GM03348 (cell line): ENCODE data around the gene LCORL.
"Not testable (repeated sequence)": the region's sequence is repeated elsewhere in the genome, so short reads cannot be mapped to it uniquely, and the experiment has no call there.

ENCODE experiments used
- DNase-seq: peaks from one replicate; pipeline ENCODE4 v3.0.0; 2012; ENCODE audit warnings: low spot score

The LCORL gene

DNA sequence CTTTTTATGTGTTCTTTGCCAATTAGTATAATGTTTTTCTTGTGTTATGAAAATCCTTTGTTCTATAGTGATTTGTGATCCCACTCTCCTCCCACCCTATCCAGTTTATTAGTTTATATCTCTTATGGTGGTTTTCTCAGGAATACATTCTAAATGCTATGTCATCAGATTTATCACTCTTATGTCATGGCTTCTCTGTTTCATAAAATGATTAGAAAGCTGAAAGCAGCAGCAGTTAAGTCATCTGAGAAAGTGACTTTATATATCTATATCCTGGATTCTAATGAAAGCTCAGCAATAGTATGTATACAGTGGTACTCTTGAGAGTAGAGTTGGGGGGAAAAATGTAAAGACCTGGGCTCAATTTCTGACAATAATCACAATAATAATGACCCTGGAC is 169.6 kb downstream of the LCORL start:
- DNase-seq = no peak

DNA sequence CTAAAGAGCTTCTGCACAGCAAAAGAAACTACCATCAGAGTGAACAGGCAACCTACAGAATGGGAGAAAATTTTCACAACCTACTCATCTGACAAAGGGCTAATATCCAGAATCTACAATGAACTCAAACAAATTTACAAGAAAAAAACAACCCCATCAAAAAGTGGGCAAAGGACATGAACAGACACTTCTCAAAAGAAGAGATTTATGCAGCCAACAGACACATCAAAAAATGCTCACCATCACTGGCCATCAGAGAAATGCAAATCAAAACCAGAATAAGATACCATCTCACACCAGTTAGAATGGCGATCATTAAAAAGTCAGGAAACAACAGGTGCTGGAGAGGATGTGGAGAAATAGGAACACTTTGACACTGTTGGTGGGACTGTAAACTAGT is 171.3 kb downstream of the LCORL start:
- DNase-seq = not testable (repeated sequence)

DNA sequence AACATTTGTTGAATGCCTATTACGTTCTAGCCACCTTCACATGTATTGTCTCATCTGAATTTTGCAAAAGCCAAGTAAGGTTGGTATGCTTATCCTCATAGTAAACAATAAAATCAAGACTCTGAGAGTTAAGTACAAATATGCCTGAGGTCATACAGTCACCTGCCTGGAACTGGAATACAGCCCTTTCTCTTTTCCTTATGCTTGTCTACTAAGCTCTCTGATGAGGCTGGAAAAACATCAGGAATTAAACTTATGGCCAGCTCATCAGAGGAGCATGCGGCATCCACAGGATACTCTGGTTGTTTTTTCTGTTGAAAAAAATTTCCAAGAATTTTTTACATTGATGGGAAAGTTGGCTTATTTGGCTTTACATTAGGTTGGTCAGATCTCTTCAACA is 175.3 kb downstream of the LCORL start:
- DNase-seq = no peak

DNA sequence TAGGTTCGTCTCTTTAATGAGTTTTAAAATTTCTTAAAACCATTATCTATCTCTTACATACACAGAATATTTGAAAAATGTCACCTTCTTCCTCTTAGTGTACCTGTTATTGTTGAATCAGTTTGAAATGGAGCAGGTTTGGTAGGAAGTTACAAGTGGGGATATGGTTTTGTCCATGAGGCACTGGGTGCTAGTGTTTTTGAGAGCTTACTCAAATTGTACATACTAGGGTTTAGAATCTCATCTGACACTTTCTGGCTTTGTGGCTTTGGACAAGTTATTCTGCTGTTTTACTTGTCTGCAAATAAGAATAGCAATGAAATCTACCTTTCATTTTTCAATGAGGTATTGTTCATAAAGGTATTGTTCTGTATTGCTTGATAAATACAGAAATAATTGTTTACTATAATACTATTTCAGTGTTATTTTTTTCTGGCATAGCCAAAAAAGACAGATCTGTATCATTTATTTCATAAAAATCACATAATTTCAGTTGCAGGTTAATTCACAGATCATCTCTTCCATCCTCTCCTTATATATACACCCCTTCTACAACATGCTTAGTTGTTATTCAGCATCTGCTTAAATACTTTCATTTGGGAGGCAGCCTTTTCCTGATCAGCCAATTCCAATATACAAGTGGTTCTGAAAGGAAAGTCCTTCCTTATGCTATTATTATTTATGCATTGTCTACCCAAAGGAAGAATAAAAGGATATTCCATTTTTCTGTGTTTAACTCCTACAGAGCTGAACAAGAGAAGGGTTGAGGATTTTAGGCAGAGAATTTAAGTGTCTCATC is 197.5 kb downstream of the LCORL start:
- no peak for DNase-seq

DNA sequence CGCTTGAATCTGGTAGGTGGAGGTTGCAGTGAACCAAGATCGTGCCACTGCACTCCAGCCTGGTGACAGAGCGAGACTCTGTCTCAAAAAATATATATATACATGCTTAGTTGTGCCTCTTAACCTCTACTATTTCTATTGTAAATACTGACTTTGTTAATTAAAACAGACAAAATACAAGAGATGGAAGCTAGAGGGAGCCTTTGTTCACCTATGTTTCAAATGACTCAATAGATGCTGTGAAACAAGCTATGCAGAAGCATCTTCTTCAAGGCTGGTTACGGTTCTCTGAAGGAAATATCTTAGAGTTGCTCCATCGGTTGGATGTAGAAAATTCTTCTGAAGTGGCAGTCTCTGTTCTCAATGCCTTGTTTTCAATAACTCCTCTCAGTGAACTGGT is 204.5 kb downstream of the LCORL start:
- peak; percentile 57 for DNase-seq

DNA sequence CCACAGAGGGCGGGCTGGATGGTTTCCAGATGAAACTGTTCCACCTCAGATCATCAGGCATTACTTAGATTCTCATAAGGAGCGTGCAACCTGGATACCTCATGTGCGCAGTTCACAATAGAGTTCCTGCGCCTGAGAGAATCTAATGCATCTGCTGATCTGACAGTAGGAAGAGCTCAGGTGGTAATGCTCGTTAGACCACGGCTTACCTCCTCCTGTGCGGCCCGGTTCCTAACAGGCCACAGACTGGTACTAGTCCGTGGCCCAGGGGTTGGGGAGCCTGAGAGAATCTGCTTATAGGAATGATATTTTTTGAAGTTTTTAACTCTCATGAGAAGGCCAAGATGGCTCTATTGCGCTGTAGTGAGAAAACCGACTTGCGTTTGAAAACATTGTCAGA is 205.4 kb downstream of the LCORL start:
- DNase-seq = no peak

DNA sequence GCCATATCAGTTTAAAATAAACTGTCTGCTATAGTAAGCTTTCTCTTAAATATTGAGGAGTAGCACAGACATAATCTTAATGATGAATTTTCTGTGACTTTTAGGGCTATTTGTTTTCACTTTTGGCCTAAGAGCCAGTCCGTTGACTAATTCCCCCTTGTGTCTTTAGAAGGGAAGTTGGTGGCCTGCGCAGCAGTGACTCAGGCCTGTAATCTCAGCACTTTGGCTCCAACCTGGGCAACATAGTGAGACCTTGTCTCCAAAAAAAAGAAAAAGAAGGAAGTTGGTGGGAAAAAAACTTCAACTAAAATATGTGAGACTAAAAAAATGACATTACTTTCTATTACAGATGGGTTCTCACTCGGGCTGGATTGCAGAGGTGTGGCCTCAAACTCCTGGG is 207.4 kb downstream of the LCORL start:
- DNase-seq = peak; percentile 10

DNA sequence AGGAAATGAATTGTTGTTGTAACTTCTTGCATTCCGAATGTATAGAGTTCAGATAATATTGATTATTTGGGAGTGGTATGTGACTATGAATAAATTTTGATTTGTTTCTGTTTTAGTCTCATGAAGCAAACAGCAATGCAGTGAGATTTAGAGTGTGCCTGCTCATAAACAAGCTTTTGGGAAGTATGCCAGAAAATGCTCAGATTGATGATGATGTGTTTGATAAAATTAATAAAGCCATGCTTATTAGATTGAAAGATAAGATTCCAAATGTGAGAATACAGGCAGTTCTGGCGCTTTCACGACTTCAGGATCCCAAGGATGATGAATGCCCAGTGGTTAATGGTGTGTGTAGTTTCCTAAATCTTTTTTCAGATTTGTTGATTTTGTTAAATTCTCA is 208.8 kb downstream of the LCORL start:
- DNase-seq = no peak

DNA sequence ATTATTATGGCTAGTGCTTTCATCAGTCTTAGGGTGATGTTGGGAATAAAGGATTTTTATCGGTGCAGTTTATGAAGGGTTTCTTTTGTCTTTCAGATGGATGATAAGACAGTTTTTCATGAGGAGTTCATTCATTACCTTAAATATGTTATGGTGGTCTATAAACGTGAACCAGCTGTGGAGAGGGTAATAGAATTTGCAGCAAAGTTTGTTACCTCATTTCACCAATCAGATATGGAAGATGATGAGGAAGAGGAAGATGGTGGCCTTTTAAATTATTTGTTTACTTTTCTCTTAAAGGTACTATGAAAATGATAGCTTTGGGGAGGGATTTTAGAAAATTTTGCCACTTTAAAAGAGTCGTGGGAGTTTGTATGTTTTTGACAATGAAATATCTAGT is 209.4 kb downstream of the LCORL start:
- DNase-seq = no peak

DNA sequence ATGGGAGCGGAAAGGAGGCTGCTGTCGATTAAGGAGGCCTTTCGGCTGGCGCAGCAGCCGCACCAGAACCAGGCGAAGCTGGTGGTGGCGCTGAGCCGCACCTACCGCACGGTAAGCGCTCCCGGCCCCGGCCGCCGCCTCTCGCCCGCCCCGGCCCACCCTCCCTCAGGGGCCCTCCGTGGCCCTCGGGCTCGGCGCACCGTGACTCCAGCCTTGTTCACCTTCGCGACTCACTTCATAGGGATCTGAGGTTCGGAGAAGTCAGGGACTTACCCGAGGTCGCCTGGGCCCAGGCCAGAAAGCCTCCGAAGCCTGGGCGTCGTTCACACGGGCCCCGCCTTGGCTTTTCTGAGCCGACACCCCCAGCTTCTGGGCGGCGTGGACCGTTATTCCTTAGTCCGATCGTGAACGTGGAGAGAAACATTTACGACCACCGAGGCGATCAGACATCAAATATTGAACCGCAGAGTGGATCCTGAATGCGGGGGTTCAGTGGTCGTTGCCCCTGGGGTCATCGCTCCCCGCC is 210.4 kb downstream of the LCORL start:
- DNase-seq = no peak

DNA sequence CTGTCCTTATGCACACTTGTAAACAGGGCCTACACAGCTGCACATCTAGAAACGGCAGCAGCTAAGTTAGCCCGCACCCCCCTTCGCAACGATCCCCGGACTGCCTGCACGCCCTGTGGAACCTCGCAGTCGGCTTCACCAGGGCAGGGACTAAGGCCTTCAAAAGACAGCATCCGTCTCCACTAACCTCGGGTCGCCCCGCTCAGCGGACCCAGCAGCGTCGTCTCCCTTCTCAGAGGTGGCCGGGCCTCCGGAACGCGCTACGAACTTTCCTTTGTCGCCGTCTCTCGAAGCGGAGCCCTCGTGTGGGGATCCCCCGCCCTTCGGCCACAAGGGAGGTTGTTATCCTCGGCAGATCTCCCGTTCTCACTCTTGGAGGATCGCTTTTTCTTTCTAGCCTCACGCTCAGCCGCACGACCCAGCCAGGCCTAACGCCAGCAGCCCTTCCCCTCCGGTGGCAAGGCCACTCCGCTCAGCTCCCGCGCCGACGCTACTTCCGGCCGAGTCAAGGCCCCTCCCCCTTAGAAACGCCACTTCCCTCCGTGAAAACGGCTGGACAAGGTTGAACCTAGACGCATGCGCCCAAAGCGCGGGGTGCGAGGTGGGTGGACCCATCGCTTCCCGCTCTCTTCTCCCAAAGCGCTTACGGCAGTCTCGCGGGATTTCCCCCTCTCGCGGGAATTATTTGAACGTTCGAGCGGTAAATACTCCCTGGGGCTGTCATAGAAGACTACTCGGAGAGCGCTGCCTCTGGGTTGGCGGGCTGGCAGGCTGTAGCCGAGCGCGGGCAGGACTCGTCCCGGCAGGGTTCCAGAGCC is 211.1 kb downstream of the LCORL start, which contains the start of the genes DCAF16 and NCAPG:
TSS of gene DCAF16 (minus strand) at position 498 of the 818 bp plus-strand sequence. CDS start 6,616 bp downstream, outside the sequence.
TSS of gene NCAPG (plus strand) at position 720 of the 818 bp plus-strand sequence. CDS start 99 bp downstream, outside the sequence.
- peak; percentile 99 for DNase-seq

DNA sequence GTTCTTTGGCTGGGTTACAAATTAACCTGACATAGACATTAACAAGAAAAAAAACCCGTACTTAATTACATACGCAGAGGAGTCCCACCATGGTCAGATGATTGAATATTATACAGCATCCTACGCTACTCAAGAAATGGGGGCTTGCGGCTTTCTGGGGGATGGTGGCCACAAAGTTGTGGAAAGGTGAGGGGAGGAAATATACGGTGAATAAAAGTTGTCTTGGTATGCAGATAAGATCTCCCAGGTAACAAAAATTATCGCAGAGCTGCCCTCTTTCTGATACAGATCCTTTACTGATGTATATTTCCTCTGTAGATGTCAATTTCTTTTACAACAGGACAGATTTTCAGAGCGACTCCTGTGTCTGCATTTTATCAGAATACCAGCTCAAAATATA is 211.9 kb downstream of the LCORL start:
- DNase-seq = no peak

DNA sequence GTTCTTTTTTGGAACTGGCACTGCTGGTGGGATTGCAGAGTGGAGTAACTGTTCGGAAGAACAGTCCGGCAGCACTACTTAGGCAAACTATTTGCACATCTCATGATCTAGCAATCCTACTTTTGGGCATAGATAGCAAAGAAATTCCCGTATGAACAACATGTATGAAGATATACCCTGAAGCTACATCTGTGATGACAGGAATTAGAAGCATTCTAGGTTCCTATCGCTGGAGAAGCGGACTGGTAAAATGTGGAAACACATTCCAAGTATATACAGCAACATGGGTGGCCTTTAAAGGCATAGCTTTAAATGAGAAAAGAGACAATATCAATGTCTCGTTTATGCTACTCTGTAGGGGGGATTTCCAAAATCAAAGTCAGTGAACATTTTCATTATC is 214.1 kb downstream of the LCORL start:
- DNase-seq = peak; percentile 26

DNA sequence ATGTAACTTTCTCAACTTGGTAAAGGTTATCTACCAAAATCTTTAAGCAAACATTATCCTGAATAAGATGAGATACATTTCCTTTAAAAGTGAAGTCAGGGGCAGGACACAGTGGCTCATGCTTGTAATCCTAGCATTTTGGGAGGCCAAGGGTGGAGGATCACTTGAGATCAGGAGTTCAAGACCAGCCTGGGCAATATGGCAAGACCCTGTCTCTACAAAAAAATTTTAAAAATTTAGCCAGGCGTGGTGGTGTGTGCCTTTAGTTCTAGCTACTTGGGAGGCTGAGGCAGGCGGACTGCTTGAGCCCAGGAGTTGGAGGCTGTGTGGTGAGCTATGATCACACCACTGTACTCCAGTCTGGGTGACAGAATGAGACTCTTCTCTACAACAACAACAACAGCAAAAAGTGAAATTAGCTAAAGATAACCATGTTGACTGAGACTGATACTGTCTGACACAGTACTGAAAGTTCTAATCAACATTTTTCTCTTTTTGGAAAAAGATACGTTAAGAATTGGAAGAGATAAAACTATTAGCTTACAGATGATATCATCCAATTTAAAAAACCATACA is 215.9 kb downstream of the LCORL start:
- no peak for DNase-seq

DNA sequence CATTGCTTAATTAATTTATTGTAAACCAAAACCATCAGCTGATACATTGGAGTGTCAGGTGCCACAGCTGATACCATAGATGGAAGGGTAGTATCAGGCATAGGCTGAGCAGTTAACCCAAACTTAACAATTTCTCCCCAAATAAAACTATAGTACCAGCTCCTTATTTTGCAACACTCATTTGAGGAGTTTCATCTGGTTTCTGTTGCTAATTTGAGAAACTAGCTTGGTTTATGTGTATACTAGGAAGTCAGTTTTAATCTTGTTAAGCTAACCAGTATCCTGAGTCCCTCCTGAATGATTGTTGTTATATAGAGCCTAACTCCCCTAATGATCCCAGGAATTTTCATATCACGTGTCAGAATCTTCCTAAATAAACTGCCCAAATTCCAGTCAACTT is 223.7 kb downstream of the LCORL start:
- DNase-seq = no peak

DNA sequence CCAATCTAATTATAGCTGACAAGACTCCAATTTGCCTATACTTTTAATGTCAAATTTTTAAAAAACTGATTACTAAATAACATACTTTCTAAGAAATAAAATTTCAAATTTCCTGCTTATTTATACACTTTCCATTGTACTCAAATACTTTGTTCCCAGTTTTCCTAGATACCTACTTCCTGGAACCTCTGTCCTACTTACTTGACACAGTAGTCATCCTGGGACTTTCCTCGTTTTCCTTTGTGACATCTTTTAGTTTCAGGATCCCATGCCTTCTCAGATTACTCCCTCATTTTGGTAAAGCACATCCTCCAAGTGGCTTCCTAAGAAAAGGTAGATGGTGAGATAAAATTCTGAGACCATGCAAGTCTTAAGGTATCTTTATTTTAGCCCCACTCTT is 226.8 kb downstream of the LCORL start:
- DNase-seq = no peak
